T47D (cell line): ENCODE results near the gene RPL3.

Source experiments
- DNase-seq, 2 experiments: peaks; one replicate each; pipeline versions ENCODE4 v3.0.0 to v3.0.0-alpha.2; 2011 to 2012; ENCODE audit warnings: low read depth in 1 of 2, low spot score in 1 of 2
- JUND ChIP-seq: IDR thresholded peaks from 2 replicates; pipeline ENCODE4 v1.6.1; 2012; ENCODE audit warnings: low read depth
- in situ Hi-C: cut with HindIII; loops from 2 replicates; pipeline ENCODE4 v1.10.0; 2016; ENCODE audit warnings: low sequenced_read_pairs, low pct_unique_long_range_greater_than_20kb

RPL3 gene

GRCh38 chr22:39297490-39298240, 21.8 kb downstream of the RPL3 start:
- in situ Hi-C loops, result no loop called here
- DNase-seq, result no peak
- TF ChIP-seq JUND, result no peak

GRCh38 chr22:39296981-39297489, 22.4 kb downstream of the RPL3 start:
- in situ Hi-C loops, result no loop called here
- DNase-seq, result no peak
- TF ChIP-seq JUND, result no peak

- TF ChIP-seq JUND, result no peak
- in situ Hi-C loops, result no loop called here
- no peak for DNase-seq
Measured at GRCh38 chr22:39296535-39296934, 22.9 kb downstream of the RPL3 start.

GRCh38 chr22:39294571-39295468, 24.6 kb downstream of the RPL3 start:
- no peak for DNase-seq
- no peak for TF ChIP-seq JUND
- in situ Hi-C loops, result no loop called here

- in situ Hi-C loops, result no loop called here
- no peak for TF ChIP-seq JUND
- DNase-seq, result no peak
Measured at GRCh38 chr22:39293766-39294368, 25.6 kb downstream of the RPL3 start.

- no peak for TF ChIP-seq JUND
- in situ Hi-C loops, result no loop called here
- DNase-seq, result peak; percentile 77 to 97
Measured at GRCh38 chr22:39292561-39293074, 26.8 kb downstream of the RPL3 start.

- DNase-seq, result no peak
- TF ChIP-seq JUND, result no peak
- in situ Hi-C loops, result no loop called here
Measured at GRCh38 chr22:39292031-39292462, 27.4 kb downstream of the RPL3 start.

- no peak for DNase-seq
- in situ Hi-C loops, result no loop called here
- TF ChIP-seq JUND, result no peak
Measured at GRCh38 chr22:39291523-39291922, 27.9 kb downstream of the RPL3 start.

- no peak for DNase-seq
- in situ Hi-C loops, result no loop called here
- TF ChIP-seq JUND, result no peak
Measured at GRCh38 chr22:39290724-39291161, 28.7 kb downstream of the RPL3 start.

GRCh38 chr22:39289975-39290720, 29.3 kb downstream of the RPL3 start:
- in situ Hi-C loops, result no loop called here
- DNase-seq, result no peak
- TF ChIP-seq JUND, result no peak

- no peak for DNase-seq
- no peak for TF ChIP-seq JUND
- in situ Hi-C loops, result no loop called here
Measured at GRCh38 chr22:39289533-39289932, 29.9 kb downstream of the RPL3 start.
